D721Med (cell line): Measurements from ENCODE around the gene AP1S2.

ENCODE experiments used
- DNase-seq: peaks from one replicate; pipeline ENCODE4 v3.0.0; 2011; ENCODE audit warnings: low spot score; ENCODE audit not compliant: insufficient read length
- FAIRE-seq: peaks from 2 replicates; lab custom pipeline; 2011; peaks lifted over from hg19 to GRCh38; lab: Jason Lieb, UNC
- TF ChIP-seq, protein P1 (sequence below): IDR thresholded peaks from 2 replicates; pipeline ENCODE4 v1.5.1; 2012; ENCODE audit warnings: mild to moderate bottlenecking, control low read depth; ENCODE audit not compliant: insufficient read depth; ENCODE audit errors: missing control alignments

The AP1S2 gene

DNA sequence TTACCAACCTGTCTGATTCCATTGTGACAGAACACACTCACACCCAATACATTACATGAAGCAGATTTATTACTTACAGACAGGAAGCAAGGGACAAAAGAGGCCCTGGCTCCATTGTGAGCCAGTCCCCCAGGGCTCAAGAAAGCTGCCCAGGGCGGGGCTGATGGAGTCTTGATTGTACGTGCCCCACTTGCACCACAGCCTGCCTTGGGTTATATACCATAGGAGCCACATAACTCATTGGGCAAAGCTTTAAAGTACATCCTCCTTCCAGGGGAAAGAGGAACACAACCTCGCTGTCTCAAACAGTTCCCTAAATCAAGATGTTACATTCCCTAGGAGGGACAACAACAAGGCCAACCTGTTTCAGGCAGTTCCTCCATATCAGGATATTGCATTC lies 67.7 kb downstream of the AP1S2 start:
- TF ChIP-seq, protein P1, sequence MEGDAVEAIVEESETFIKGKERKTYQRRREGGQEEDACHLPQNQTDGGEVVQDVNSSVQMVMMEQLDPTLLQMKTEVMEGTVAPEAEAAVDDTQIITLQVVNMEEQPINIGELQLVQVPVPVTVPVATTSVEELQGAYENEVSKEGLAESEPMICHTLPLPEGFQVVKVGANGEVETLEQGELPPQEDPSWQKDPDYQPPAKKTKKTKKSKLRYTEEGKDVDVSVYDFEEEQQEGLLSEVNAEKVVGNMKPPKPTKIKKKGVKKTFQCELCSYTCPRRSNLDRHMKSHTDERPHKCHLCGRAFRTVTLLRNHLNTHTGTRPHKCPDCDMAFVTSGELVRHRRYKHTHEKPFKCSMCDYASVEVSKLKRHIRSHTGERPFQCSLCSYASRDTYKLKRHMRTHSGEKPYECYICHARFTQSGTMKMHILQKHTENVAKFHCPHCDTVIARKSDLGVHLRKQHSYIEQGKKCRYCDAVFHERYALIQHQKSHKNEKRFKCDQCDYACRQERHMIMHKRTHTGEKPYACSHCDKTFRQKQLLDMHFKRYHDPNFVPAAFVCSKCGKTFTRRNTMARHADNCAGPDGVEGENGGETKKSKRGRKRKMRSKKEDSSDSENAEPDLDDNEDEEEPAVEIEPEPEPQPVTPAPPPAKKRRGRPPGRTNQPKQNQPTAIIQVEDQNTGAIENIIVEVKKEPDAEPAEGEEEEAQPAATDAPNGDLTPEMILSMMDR = no peak
- no peak for FAIRE-seq

DNA sequence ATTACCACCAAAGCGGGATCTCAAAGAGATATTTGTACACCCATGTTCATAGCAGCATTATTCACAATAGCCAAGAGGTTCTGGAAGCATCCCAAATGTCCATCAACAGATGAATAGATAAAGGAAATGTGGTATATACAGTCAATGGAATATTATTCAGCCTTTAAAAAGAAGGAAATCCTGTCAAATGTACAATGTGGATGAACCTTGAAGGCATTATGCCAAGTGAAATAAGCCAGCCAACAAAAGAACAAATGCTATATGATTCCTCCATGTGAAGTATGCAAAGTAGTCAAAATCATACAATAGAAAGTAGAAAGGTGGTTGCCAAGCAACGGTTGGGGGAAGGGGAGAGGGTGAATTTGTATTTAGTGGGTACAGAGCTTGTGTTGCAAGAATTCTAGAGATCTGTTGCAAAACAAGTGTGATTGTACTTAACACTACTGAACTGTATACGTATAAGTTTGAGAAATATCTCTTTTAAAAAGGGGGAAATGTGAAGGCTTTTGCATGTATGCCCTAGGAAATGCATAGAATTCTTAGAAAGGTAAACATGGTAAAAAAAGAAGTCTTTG lies 69.3 kb downstream of the AP1S2 start:
- TF ChIP-seq, protein P1 = no peak
- FAIRE-seq = no peak
- no peak for DNase-seq

More for the DNA sequence above, 67.7 kb downstream of the AP1S2 start:
- no peak for DNase-seq

DNA sequence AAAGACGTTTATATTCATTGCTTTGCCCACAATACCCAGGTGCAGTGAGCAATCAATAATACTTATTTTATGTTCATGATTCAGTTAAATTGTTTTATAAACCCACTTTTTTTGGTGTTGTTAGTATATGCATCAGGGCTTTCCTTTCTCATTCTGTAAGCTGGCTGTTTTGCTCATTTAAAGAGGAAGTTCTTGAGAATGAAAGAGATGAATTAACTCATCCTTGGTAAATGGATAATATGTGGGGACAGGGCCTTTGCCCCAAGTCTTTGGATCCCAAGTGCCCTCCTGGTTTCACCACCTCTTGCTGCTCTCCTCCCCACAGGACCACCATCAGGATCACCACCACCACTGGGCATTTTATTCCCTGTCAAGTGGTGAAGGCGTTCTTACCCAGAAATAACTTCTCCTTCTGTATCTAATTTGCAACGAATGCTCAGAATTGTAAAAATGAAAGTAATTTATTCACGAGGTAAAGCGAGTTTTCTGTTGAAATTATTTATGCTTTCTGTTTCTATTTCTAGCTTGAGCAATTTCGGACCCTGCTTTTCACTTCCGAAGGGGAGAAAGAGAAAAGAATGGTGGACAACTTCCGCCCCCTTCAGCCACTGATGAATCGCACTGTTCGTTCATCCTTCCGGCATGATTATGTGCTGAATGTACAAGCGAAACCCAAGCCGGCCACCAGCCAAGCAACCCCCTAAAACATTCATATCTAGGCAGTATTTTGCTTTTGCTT lies 72.5 kb downstream of the AP1S2 start:
- no peak for DNase-seq
- TF ChIP-seq, protein P1 = no peak
- no peak for FAIRE-seq
